ENCODE measurements around the gene PSG11.
"Not testable (repeated sequence)": the region's sequence is repeated elsewhere in the genome, so short reads cannot be mapped to it uniquely, and the experiment has no call there.

GRCh38 chr19:43027061-43027460, 792 bp upstream of the PSG11 start:
- TF ChIP-seq POLR2A, CTCF, POLR2AphosphoS5 (IDR thresholded peaks at IDR 0.05): not testable (repeated sequence)
